Muscle of leg (tissue), 11 donors: Measurements from ENCODE around the gene RNU11. TPM values are rescaled to one million over a fixed set of nuclear protein-coding genes. Genes with fewer than 3 reads are reported as not detected.
"Not testable (repeated sequence)": the region's sequence is repeated elsewhere in the genome, so short reads cannot be mapped to it uniquely, and the experiment has no call there.

ENCODE experiments used
- DNase-seq: peaks from one replicate; pipeline ENCODE4 v3.0.0; 2013
- H3K27ac ChIP-seq: one replicate; pipeline ENCODE4 v1.5.1; 2013; ENCODE audit warnings: mild to moderate bottlenecking, low read length, control low read depth
- H3K27me3 ChIP-seq: one replicate; pipeline ENCODE4 v1.6.1; 2013; ENCODE audit warnings: low read length; ENCODE audit not compliant: control insufficient read depth, insufficient read depth
- H3K36me3 ChIP-seq: one replicate; pipeline ENCODE4 v1.6.1; 2013; ENCODE audit warnings: low read length; ENCODE audit not compliant: control insufficient read depth, insufficient read depth
- H3K4me1 ChIP-seq: one replicate; pipeline ENCODE4 v1.6.1; 2013; ENCODE audit warnings: low read length; ENCODE audit not compliant: control insufficient read depth, insufficient read depth
- H3K4me3 ChIP-seq: one replicate; pipeline ENCODE4 v1.5.1; 2013; ENCODE audit warnings: low read length, control low read depth
- H3K9me3 ChIP-seq: replicated peaks from 2 replicates; pipeline ENCODE4 v1.6.1; 2013; ENCODE audit warnings: low read depth, low read length; ENCODE audit not compliant: control insufficient read depth
- WGBS: methylation state at CpG from one replicate; pipeline ENCODE4 v1.1.5; 2013; ENCODE audit warnings: missing lambda C conversion rate; ENCODE audit not compliant: insufficient coverage; 5-methylcytosine and 5-hydroxymethylcytosine counted together
- polyA plus RNA-seq, 8 donors: library from polyadenylated mRNA; unstranded; fragments of 120-200 nt; gene quantifications; one replicate each; pipeline versions ENCODE4 v1.2.1 to v1.2.3, GENCODE V29; 2013; ENCODE audit warnings: inconsistent platforms in 1 of 8, low replicate concordance in 1 of 8; ENCODE audit not compliant: insufficient read length in 8 of 8, insufficient read depth in 1 of 8
- total RNA-seq: library from RNA; stranded (reverse); fragments of 120-200 nt; gene quantifications from one replicate; pipeline ENCODE4 v1.2.4, GENCODE V29; 2013

Gene RNU11
- total and polyA plus RNA-seq, 9 donors = not detected

GRCh38 chr1:28680151-28680550 lies 31.8 kb downstream of the RNU11 start:
- no peak overlapping the region for H3K4me3 ChIP-seq
- peaks cover 7% of the 10 kb centered on the region for H3K36me3 ChIP-seq
- H3K27ac ChIP-seq = no peak overlapping the region
- 94% methylated on average over 3 of the region's 4 CpGs for WGBS
- no peak for DNase-seq
- H3K27me3 ChIP-seq = no peaks in the 10 kb centered on the region
- no peaks in the 10 kb centered on the region for H3K4me1 ChIP-seq
- H3K9me3 ChIP-seq = no peaks in the 10 kb centered on the region

GRCh38 chr1:28682840-28683239 lies 34.4 kb downstream of the RNU11 start:
- Histone ChIP-seq H3K4me3 (no peak overlapping the region), H3K36me3 (peaks cover 13% of the 10 kb centered on the region), H3K9me3 (no peaks in the 10 kb centered on the region), H3K27me3 (no peaks in the 10 kb centered on the region), H3K27ac (no peak overlapping the region), H3K4me1 (no peaks in the 10 kb centered on the region)
- DNase-seq = no peak
- WGBS = 93% methylated on average over 5 of the region's 6 CpGs

GRCh38 chr1:28684937-28685336 lies 36.5 kb downstream of the RNU11 start:
- peaks cover 15% of the 10 kb centered on the region for H3K36me3 ChIP-seq
- H3K9me3 ChIP-seq = no peaks in the 10 kb centered on the region
- no peak overlapping the region for H3K27ac ChIP-seq
- H3K27me3 ChIP-seq = no peaks in the 10 kb centered on the region
- H3K4me3 ChIP-seq = no peak overlapping the region
- H3K4me1 ChIP-seq = no peaks in the 10 kb centered on the region
- no peak for DNase-seq
- no CpG with 5 or more reads among the region's 4 CpGs for WGBS

- peaks cover 27% of the 10 kb centered on the region for H3K36me3 ChIP-seq
- DNase-seq, H3K9me3 ChIP-seq, H3K4me3 ChIP-seq, H3K27me3 ChIP-seq, H3K4me1 ChIP-seq, H3K27ac ChIP-seq: not testable (repeated sequence)
- WGBS = no CpG with 5 or more reads among the region's 1 CpG
Observed at GRCh38 chr1:28691627-28692026, 43.2 kb downstream of the RNU11 start.

Other genes starting within 250 kb of the RNU11 start
- 16.7 TPM for gene RCC1, start 142.6 kb upstream of the RNU11 start, total RNA-seq
- gene RCC1, start 142.6 kb upstream of the RNU11 start, polyA plus RNA-seq = 10 to 100 TPM; 21.7 to 38.3 (median 29.2) TPM
- gene TRNAU1AP, start 95.5 kb upstream of the RNU11 start, total RNA-seq = 28.9 TPM
- 10 to 100 TPM; 18.8 to 22.5 (median 20.2) TPM for gene TRNAU1AP, start 95.5 kb upstream of the RNU11 start, polyA plus RNA-seq
- gene RAB42, start 56.3 kb upstream of the RNU11 start, total RNA-seq = 8.7 TPM
- 10 to 100 TPM in 2 of 8 donors, 1 to 10 TPM in 6; 7.0 to 10.9 (median 9.2) TPM for gene RAB42, start 56.3 kb upstream of the RNU11 start, polyA plus RNA-seq
- gene TAF12, start 5.5 kb upstream of the RNU11 start, total RNA-seq = 37.5 TPM
- 10 to 100 TPM; 26.7 to 32.0 (median 29.7) TPM for gene TAF12, start 5.5 kb upstream of the RNU11 start, polyA plus RNA-seq
- gene GMEB1, start 20.2 kb downstream of the RNU11 start, total RNA-seq = 5.9 TPM
- gene GMEB1, start 20.2 kb downstream of the RNU11 start, polyA plus RNA-seq = 10 to 100 TPM in 3 of 8 donors, 1 to 10 TPM in 5; 7.1 to 13.3 (median 9.9) TPM
- gene YTHDF2, start 88.3 kb downstream of the RNU11 start, total RNA-seq = 39.7 TPM
- gene YTHDF2, start 88.3 kb downstream of the RNU11 start, polyA plus RNA-seq = 10 to 100 TPM; 46.4 to 57.4 (median 50.9) TPM
- gene OPRD1, start 163.6 kb downstream of the RNU11 start, total RNA-seq = 0.27 TPM
- under 1 TPM; 0.17 to 0.45 (median 0.37) TPM for gene OPRD1, start 163.6 kb downstream of the RNU11 start, polyA plus RNA-seq